ENCODE data around the gene TYW1.
"Not testable (repeated sequence)": the region's sequence is repeated elsewhere in the genome, so short reads cannot be mapped to it uniquely, and the experiment has no call there.

TYW1 gene

DNA sequence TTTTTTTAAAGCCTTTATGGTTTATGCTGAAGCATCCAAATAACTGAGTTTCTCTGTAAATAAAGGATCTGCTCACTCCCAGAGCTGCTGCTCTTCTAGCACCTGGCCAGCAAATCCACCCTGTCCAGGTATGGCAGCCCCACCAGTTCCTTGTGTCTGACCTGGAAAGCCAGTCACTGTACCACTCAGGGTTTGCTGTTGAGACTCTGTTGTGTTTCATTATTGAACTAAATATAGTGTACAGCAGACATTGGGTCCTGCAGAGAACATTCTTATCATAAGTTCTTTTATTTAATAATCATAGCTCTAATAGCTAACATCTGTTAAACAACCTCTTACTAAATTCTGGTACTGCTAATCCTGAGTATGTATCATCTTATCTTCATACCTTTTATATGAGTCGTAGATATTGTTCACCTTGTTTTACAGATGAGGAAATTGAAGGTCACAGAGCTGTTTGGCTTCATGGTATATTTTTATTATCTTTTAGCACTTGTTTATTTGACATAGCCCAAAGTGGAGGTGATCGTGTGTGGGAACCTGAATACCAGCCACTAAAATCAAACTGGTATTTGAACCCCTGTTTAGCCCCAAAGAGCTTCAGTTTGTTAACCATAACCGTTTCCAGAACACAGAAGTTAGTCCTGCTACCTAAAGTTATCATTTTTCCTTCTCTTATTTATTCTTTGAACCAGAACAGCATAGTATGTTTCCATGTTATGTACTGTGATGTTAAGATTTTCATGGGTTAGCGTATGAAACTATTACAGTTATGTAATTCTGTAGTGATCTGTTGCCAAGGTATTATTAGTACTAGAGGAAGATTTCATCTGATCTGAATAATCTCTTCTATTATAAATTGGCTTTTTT lies 139.2 kb downstream of the TYW1 start:
- peak; percentile 27 for FAIRE-seq

DNA sequence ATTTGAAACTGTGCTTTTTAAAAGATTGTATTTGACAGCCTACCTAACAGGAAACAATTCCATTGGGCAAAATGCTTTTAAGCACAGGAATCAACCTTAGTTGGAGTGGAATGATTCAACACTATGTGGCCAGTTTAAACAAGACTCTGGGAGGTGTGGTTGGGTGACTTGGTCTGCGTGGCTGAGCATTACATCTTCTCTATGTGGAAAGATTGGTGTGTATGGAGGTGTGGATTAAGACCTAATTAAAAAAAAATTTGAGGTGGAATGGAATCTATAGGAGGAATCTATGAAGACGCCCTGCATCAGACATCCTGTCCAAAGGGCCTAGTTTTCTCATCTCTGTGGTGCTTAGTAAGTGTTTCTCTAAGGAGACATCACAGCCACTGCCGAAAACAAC lies 140.9 kb downstream of the TYW1 start:
- not testable (repeated sequence) for FAIRE-seq

DNA sequence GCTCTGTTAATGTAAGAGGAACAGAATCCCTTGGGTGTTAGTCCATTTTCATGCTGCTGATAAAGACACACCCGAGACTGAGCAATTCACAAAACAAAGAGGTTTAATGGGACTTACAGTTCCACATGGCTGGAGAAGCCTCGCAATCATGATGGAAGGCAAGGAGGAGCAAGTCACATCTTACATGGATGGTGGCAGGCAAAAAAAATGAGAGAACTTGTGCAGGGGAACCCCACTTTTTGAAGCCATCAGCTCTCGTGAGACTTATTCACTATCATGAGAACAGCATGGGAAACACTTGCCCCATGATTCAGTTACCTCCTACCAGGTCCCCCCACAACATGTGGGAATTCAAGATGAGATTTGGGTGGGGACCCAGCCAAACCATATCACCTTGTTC lies 143.2 kb downstream of the TYW1 start:
- not testable (repeated sequence) for FAIRE-seq

DNA sequence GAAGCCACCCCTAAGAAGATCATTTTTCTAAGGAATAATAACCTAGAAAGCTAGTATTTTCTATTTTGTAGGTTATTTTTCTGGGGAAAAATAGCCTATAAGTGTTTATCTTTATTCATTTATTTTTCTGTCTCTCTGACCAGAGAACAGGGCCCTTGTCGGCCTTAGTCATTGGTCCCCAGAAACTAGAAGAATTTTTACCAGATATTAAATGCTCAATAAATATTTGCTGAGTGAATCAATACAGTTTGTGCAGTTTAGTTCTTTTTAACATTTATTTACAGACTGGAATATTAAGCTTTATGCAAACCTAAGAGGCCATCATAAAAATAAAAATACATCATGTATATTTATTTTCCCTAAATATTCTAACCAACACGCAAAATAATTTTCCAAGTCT lies 144.4 kb downstream of the TYW1 start:
- FAIRE-seq: peak; percentile 61

DNA sequence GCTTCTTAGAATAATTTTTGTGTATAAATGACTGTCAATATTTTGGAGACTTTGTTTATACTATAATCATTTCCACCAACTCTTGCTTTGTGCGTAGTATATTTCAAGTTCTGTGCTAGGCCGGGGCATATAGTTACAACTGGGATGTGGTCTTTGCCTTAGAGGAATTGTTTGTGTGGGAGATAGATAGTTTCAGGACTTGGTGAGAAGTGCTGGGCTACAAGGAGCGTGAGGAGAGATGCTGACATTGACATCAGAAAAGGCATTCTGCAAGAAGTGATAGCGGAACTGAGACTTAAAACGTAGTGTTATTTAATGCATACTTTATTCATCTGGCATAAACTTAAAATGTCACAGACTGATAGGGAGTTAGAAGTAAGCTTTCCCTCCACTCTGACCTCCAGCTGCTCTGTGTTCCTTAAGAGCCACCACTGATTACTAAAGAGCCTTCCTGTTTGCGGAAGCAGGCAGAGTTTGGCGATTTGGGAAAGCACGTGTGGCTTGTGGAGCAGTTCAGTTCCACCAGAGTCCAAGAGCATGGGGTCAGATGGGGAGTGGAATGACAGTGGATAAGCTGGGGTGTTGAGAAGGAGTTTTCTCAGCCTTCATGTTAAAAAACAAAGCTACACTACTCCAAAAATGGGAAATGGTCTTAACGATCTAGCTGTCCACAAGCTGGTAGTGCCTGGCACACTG lies 146.6 kb downstream of the TYW1 start:
- FAIRE-seq: not testable (repeated sequence)

DNA sequence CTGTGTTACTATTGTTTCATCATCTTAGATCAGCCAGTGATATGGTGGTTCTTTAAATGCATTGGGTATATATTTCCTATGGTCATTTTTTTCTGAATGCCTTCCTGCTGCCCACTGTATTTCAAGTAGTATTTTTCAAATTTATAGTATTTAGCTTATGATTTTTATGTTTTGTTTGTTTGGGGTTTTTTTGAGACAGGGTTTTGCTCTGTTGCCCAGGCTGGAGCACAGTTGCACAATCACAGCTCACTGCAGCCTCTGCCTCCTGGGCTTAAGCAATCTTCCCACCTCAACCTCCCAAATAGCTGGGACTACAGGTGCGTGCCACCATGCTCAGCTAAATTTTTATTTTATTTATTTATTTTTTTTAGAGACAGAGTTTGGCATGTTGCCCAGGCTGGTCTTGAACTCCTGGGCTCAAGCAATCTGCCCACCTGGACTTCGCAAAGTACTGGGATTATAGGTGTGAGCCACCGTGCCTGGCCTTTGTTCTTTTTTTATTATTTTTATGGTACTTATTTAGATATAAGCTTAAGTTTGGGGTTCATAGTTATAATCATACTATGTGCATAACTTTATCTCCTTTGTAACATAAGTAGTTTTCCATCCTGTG lies 149.1 kb downstream of the TYW1 start:
- not testable (repeated sequence) for FAIRE-seq

DNA sequence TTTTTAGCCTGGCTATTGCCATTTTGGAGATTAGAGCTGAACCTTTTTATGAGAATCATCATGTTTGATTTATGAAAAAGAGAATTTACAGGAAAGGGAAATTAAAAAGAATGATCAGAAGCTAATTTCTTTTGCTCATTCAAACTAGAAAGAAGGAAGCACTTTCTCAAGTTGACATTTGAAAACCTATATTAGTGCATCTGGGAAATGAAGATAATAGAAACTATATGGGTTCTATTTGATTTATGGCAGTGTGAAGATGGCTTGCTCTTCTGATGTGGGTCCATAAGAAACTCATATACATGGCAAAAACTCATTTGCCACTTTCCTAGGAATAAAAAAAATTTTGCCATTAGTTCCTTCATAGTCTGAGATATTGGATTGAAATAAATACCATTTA lies 152.5 kb downstream of the TYW1 start:
- not testable (repeated sequence) for FAIRE-seq

DNA sequence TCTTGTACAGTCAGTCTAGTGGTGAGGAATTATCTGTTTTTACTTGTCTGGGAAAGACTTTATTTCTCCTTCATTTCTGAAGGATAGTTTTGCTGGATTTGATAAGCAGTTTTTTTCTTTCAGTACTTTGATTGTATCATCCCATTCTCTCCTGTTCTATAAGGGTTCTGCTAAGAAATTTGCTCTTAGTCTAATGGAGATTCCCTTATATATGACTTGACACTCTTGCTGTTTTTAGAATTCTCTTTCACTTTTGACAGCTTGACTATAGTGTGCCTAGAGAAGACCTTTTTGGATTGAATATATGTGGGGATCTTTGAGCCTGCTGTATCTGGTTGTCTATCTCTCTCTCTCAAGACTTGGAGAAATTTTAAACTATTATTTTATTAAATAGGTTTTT lies 157.7 kb downstream of the TYW1 start:
- FAIRE-seq: not testable (repeated sequence)

DNA sequence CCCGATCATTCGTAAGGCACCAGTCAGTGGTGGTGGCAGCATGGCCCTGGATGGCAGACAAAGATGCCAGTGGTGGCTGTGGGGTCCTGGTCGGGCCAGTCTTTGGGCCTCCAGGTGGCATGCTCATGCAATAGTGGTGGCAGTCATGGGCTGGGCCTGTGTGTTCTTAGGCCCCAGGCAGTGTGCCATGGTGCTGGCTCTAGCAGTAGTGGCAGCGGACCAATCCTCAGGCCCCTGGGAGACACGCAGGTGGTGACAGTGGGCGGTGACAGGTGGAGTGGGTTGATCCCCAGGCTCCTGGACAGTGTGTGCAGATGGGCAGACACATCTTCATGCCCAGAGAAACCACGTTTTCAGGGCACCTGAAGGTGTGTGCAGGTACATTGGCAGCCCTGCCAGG lies 159.4 kb downstream of the TYW1 start:
- not testable (repeated sequence) for FAIRE-seq

DNA sequence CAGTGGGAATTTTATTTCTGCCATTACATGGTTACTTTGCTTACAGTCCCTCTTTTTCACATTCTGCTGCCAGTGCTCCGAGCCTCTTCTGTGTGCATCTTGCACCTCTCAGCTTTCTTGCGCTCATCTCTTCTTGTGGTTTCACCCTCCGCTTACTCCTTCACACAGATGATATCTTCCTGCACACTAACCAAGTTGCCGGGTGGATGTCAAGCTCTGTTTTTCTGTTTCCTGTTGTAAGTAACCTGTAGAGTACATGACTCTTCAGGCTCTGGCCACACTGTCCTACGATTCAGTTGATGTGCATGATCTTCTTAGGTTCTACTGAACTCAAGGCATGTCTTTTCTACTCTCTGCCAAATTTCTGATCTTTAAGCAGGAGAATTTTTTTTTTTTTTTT lies 166.7 kb downstream of the TYW1 start:
- FAIRE-seq: not testable (repeated sequence)

DNA sequence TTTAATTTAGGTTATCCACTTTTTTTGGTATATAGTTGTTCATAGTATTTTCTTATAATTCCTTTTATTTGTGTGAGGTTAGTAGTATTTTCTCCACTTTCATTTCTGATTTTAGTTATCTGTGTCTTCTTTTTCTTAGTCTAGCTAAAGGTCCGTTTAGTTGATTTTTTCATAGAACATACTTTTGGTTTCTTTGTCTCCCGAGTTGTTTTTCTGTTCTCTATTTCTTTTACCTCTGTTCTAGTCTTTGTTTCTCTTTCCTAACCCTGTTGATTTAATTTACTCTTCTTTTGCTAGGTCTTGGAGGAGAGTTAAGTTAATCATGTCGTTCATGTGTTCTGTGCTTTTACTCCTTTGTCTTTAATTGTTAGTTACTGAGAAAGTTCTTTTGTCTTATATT lies 174.5 kb downstream of the TYW1 start:
- FAIRE-seq: peak; percentile 17

DNA sequence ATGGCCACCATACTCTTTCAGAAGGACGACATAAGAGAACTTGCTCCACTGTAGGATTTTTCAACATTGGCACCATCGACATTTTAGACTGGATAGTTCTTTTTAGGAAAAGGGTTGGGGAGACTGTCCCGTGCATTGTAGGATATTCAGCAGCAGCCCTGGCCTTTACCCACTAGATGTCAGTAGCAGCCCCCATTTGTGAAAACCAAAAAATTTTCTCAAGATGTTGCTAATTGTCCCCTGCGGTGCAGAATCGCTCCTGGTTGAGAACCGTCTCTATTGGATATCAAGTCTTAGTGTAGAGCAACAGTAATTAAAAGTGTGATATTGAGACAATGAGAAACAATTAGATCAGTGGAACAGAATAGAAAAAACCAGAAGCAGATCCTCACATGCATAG lies 180.1 kb downstream of the TYW1 start:
- FAIRE-seq: not testable (repeated sequence)

DNA sequence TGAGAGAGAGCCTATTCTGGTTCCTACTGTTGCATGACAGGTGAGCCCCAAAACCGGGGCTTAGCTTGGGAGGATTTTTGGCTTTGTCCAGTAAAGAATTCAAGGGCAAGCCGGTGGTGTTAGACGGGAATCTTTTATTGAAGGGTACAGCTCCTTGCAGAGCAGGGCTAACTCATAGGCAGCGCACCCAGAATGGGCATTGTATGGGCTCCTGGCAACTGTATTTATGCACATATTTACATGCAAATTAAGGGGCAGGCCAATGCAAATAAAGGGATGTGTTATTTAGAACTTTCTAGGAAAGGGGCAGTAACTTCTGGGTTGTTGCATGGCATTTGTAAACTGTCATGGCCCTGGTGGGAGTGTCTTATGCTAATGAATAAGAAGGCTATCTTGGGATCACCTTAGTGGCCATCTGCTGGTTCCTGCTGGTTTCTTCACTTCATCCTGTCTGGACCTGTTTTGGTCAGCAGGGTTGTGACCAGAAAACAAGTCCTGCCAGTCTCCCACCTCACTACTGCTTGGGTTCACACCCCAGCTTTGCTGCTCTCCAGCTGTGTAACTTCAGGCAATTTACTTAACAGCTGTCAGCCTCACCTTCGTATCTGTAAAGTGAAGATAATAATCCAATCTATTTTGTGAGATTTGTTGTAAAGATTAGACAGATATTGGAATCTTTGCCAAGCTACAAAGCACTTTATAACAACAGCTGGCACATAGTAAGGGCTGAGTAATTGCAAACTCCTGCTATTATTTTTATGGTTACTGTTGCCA lies 182.5 kb downstream of the TYW1 start:
- FAIRE-seq: not testable (repeated sequence)

DNA sequence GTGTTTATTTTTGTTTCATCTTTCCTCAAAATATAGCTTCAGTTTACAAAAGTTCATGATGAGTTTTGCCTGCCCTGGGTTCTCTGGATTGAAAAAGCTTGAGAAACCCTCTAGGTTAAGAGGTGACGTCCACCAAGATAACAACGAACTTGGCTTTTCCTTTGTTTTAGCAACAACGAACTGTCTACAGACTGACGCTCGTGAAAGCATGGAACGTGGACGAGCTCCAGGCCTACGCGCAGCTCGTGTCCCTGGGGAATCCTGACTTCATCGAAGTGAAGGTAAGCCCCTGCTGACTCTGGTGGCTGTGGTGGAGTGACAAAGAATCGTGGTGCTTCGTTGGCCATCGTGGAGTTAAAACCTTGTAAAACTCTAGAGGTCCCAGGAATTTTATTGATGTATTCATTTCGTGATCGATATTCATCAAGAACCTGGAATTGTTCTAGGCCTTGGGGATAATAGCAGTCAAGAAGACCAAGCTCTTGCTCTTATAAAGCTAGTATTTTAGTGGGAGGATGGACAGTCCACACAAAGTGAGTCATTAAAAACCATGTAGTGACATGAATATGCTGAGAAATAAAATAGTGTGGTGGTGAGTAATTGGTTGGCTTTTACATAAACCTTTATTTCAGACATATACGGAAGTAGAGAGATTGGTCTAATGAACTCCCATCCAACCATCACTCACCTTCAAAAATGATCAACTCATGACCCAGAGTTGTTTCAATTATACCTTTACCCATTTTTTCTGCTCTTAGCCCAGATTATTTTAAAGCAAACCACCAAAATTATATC lies 186.5 kb downstream of the TYW1 start:
- not testable (repeated sequence) for FAIRE-seq

DNA sequence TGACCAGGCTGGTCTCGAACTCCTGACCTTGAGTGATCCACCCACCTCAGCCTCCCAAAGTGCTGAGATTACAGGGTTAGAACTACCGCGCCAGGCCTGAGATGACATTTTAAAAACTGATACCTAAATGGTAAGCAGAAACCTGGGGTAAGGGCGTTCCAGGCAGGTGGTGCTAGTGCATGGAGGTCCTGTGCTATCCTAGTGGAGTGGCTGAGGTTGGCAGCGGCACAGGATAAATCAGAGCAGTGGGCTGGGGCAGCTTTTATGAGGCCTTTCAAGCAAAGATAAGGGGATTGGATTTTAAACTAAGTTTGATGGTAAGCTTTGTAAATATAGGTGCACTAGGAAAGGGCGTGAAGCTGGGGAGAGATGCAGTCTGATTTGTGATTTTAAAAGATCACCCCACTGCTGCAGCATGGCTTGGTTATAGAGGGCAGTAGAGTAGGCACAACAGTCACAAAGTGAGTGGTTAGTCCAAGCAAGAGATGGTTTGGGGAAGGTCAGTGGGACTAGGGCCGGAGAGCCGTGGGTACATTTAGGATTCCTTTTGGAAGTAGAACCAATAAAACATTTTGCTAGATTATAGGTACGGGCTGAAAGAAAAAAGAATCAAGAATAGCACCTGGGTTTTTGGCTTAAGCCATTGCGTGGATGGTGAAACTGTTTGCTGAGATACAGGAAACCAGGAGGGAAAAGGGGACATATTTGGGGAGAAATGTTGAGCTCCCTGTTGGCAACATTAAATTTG lies 188.5 kb downstream of the TYW1 start:
- not testable (repeated sequence) for FAIRE-seq

DNA sequence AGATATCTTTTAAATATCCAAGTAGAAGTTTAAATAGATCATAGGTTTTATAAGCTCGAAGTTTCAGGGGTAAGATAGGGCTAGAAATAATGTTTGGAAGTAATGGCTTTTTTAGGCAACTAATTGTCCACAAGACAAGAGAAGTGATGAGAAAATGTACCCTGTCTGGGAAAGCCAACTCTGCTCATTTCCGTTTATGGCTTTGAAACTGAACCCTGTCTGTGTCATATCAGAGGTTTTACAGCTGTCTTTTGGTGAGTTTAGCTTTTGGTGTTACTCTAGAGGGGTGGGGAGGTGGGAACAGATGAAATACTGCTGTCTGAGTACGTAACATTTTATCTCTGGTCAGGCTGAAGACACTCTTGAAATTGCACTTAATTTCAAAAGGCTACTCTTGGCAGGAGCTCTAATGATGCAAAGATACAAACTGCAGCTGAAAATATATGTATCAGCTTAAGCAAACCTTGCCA lies 189.1 kb downstream of the TYW1 start:
- not testable (repeated sequence) for FAIRE-seq

DNA sequence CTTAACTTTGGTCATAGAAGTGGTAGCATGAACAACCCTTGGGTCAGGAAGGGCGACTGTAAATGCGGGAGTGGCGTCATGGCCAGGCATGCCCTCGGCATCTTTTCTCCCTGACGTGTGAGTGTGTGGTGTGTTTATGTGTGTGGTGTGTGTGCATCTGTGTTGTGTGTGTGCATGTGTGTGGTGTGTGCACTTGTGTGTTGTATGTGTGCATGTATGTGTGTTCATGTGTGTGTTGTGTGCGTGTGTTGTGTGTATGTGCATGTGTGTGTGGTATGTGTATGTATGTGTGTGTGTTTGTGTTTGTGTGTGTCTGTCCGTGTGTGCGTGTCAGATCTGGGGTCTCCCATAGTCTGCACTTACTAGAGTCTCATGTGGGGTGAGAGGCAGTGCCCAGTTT lies 192.5 kb downstream of the TYW1 start:
- FAIRE-seq: not testable (repeated sequence)

DNA sequence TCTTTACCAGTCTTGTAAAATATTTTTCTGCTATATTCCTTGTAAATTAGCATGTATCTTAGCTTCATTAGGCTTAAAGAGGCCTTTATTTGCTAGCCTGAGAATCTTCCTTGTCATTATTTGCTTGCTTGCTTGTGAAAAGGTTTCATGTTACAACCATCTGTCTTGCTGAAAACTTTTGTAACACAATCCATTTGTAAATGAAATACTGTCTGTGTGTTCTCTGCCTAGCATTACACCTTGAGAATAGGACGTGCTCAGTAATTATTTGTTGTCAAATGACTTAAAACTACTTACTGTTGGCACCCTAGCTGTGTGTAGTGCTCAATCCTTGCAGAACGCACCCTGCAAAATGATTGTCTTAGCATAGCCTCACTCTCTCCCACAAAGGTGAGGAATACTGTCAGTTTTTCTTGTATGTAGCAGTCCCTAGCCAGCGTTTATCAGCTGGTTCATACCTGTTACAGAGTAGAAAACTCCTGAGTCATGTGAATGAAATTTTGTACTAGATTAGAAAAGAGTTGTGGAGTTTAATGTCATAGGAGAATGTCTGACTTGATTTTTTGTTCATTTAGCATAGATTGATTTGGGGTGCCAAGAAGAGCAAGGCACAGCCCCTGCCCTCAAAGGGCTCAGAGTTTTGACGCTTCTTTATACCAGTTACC lies 193.3 kb downstream of the TYW1 start:
- FAIRE-seq: peak; percentile 74

DNA sequence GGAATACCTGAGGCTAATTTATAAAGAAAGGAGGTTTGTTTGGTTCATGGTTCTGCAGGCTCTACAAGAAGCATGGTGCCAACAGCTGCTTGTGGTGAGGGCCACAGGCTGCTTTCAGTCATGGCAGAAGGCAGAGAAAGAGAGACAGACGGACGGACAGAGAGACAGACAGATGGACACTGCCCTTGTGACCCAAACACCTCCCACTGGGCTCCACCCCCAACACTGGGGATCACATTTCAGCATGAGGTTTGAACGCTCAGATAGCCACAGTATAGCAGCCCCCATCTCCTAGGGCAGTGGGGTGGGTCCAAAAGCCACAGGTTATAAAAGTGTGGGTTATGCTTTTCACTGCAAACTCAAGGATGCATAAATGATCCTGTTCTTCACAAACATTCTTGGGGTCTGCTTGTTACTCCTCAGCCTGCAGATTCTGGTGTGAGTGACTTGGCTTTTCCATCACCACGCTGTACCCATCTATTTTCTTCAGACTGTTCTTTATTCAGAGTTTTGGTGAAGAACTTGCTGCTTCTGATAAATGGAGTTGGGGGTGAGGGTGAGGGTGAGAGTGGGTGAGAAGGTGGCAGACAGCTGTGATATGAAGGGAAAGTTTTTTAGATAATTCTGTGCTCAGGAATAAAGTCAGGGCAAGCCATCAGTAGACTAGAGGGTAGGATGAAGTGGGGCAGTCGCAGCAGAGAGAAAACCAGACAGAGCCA lies 194.5 kb downstream of the TYW1 start:
- not testable (repeated sequence) for FAIRE-seq

Measured in islet of Langerhans (tissue), 1 donor.